Right lobe of liver (tissue), 6 donors: Measurements from ENCODE around the gene ELL. TPM values are rescaled to one million over a fixed set of nuclear protein-coding genes. Genes with fewer than 3 reads are reported as not detected.
A peak's percentile ranks its signal among the peaks of the same experiment; 100 is the strongest.

Source experiments
- ATAC-seq, 4 donors: fragments of 200-7000 bp; cut with Tn5 transposase; one replicate each; pipeline ENCODE4 v1.9.1; 2020; ENCODE audit warnings: mild to moderate bottlenecking in 4 of 4, moderate library complexity in 4 of 4
- DNase-seq, 3 donors: peaks; one replicate each; pipeline ENCODE4 v3.0.0-alpha.2; 2020
- H3K27ac ChIP-seq, 3 donors: fragments of 200-600 bp; one replicate each; pipeline ENCODE4 v1.8.0; 2022
- H3K27me3 ChIP-seq, 2 donors: fragments of 200-600 bp; one replicate each; pipeline ENCODE4 v1.8.0; 2022
- H3K36me3 ChIP-seq, 4 donors: fragments of 200-600 bp; sonication (generic) in 1 of 4; one replicate each; pipeline versions ENCODE4 v1.5.1 to v1.8.0; 2017 to 2022; ENCODE audit warnings: control low read depth in 1 of 4
- H3K4me1 ChIP-seq, 4 donors: fragments of 200-600 bp; sonication (generic) in 1 of 4; one replicate each; pipeline versions ENCODE4 v1.5.1 to v1.8.0; 2017 to 2022; ENCODE audit warnings: control low read depth in 1 of 4
- H3K4me3 ChIP-seq, 3 donors: fragments of 200-600 bp; one replicate each; pipeline ENCODE4 v1.8.0; 2022
- H3K9me3 ChIP-seq, 4 donors: fragments of 200-600 bp; sonication (generic) in 1 of 4; one replicate each; pipeline versions ENCODE4 v1.5.1 to v1.8.0; 2017 to 2022; ENCODE audit warnings: control low read depth in 1 of 4
- POLR2A ChIP-seq: fragments of 450-650 bp; IDR thresholded peaks from one replicate; pipeline ENCODE4 v1.6.1; 2017; ENCODE audit warnings: antibody characterized with exemption, mild to moderate bottlenecking
- WGBS: methylation state at CpG from one replicate; pipeline ENCODE4 v1.1.6; 2018; ENCODE audit warnings: low coverage, low lambda C conversion rate; ENCODE audit not compliant: insufficient coverage; ENCODE audit errors: missing lambda C conversion rate; 5-methylcytosine and 5-hydroxymethylcytosine counted together
- intact Hi-C, 2 donors: fragments of 100-400 bp; cut with DNase I; formaldehyde crosslinking; loops; one replicate each; pipeline versions ENCODE4 v1.11.2 to v1.14.1; 2022
- total RNA-seq, 6 experiments: library from RNA; depleted of rRNA in 2 of 6; stranded (reverse); fragments of >200 nt in 2 of 6; fragmentation: NEBNext Ultra II Directional in 3 of 6; extraction: Animal tissue kit (Norgen Biotek cat#: 25700) in 3 of 6; gene quantifications; one replicate each; pipeline versions ENCODE4 v1.1.0 to v1.2.4, GENCODE V29; 2016 to 2023
- TF ChIP-seq, protein P1 (sequence below), 4 donors: fragments of 200-600 bp in 3 of 4; fragments of 450-650 bp in 1 of 4; IDR thresholded peaks; one replicate each; pipeline versions ENCODE4 v1.5.1 to v1.8.0; 2016 to 2022; ENCODE audit warnings: antibody characterized with exemption in 4 of 4, mild to moderate bottlenecking in 2 of 4
- donor health status: DM: no; HTN: yes; CAD: no.
- donor health status: DM: no; HTN: no; CAD: no.
- donor health status: DM: no; HTN: no; CAD: no.
- donor health status: DM: no; HTN: yes; CAD: no.
- donor health status: DM: no; HTN: yes; CAD: no.

ELL gene
- total RNA-seq, 6 experiments from 2014 or later, result 5.3 to 11.9 (median 8.6) TPM

GRCh38 chr19:18416778-18417249 is 105.1 kb downstream of the ELL start:
- Histone ChIP-seq H3K27ac (peak overlapping the region; percentile 75 to 84 (median 77)), H3K9me3 (no peaks in the 10 kb centered on the region), H3K27me3 (peaks cover 0 to 5% of the 10 kb centered on the region in 2 donors), H3K4me3 (peak overlapping the region in 2 of 3 donors; percentile 4 to 35), H3K36me3 (no peaks in the 10 kb centered on the region), H3K4me1 (peaks cover 0 to 46% (median 16%) of the 10 kb centered on the region in 4 donors)
- DNase-seq, result peak; percentile 82 to 91 (median 89)
- ATAC-seq, result peak; percentile 39 to 58 (median 51)
- WGBS, result 0% methylated on average over 15 of the region's 44 CpGs
- intact Hi-C loops, result loop anchor here in 1 of 2 donors (10.0 kb wide), 1 partner anchor 142 kb away; the partner anchor contains the start of gene IQCN
- TF ChIP-seq, protein P1, sequence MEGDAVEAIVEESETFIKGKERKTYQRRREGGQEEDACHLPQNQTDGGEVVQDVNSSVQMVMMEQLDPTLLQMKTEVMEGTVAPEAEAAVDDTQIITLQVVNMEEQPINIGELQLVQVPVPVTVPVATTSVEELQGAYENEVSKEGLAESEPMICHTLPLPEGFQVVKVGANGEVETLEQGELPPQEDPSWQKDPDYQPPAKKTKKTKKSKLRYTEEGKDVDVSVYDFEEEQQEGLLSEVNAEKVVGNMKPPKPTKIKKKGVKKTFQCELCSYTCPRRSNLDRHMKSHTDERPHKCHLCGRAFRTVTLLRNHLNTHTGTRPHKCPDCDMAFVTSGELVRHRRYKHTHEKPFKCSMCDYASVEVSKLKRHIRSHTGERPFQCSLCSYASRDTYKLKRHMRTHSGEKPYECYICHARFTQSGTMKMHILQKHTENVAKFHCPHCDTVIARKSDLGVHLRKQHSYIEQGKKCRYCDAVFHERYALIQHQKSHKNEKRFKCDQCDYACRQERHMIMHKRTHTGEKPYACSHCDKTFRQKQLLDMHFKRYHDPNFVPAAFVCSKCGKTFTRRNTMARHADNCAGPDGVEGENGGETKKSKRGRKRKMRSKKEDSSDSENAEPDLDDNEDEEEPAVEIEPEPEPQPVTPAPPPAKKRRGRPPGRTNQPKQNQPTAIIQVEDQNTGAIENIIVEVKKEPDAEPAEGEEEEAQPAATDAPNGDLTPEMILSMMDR (IDR thresholded peaks at IDR 0.05), result no peak
- no peak for TF ChIP-seq POLR2A

DNA sequence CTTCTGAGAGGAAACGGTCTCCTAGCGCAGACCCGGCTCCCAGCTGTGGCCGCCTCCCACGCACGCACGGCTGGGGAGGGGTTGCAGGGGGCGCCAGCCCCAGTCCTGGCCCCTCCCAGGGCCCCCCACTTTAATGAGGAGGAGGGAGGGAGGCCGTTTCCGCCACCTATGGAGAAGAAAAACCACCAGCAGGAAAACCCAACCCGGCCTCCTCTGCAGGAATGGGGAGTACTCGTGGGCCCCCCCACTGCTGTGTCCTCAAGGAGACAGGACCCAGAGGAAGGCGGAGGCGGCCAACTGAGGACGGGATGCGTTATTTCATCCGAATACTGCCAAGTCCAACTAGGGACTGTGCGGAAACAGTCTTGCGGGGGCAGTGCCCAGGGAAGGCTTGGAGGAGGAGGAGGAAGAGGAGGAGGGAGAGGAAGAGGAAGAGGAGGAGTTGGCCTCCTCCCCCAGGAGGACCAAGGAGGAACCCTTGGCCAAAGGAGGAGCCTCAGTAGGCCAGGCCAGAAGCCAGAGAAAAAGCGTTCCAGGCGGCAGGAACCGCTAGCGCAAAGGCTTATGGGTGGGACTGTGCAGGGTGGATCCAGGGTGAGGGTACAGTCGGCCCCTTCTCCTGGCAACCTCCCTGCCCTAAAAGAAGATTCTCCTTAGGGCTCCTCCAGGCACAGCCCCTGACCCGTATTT is 106.5 kb downstream of the ELL start:
- Histone ChIP-seq H3K27me3 (peaks cover 0 to 5% of the 10 kb centered on the region in 2 donors), H3K9me3 (no peaks in the 10 kb centered on the region), H3K36me3 (no peaks in the 10 kb centered on the region), H3K4me1 (peaks cover 0 to 41% (median 16%) of the 10 kb centered on the region in 4 donors), H3K27ac (peak overlapping the region; percentile 23 to 84 (median 77)), H3K4me3 (peak overlapping the region in 2 of 3 donors; percentile 4 to 11)
- DNase-seq, result peak; percentile 60 to 75 (median 72)
- TF ChIP-seq, protein P1 (IDR thresholded peaks at IDR 0.05), result no peak
- peak; percentile 17 for TF ChIP-seq POLR2A
- WGBS, result 33% methylated on average over 17 of the region's 25 CpGs
- intact Hi-C loops, result loop anchor here in 1 of 2 donors (10.0 kb wide), 1 partner anchor 141 kb away; the partner anchor contains the start of gene IQCN
- peak; percentile 3 to 24 (median 8) for ATAC-seq

GRCh38 chr19:18414504-18415177 is 107.2 kb downstream of the ELL start:
- Histone ChIP-seq H3K27ac (peak overlapping the region; percentile 23 to 84 (median 77)), H3K4me3 (peak overlapping the region in 2 of 3 donors; percentile 4 to 11), H3K27me3 (peaks cover 0 to 5% of the 10 kb centered on the region in 2 donors), H3K36me3 (no peaks in the 10 kb centered on the region), H3K9me3 (no peaks in the 10 kb centered on the region), H3K4me1 (peaks cover 0 to 40% (median 16%) of the 10 kb centered on the region in 4 donors)
- TF ChIP-seq POLR2A, result no peak
- TF ChIP-seq, protein P1 (IDR thresholded peaks at IDR 0.05), result no peak
- ATAC-seq, result peak; percentile 17 to 45 (median 38)
- WGBS, result 8% methylated on average over 9 of the region's 11 CpGs
- intact Hi-C loops, result loop anchor here (5.0 to 10.0 kb wide), 2 partner anchors 62 to 140 kb away; partner anchors contain the start of gene IQCN (in 1 of the 2)
- peak; percentile 54 to 86 (median 68) for DNase-seq

DNA sequence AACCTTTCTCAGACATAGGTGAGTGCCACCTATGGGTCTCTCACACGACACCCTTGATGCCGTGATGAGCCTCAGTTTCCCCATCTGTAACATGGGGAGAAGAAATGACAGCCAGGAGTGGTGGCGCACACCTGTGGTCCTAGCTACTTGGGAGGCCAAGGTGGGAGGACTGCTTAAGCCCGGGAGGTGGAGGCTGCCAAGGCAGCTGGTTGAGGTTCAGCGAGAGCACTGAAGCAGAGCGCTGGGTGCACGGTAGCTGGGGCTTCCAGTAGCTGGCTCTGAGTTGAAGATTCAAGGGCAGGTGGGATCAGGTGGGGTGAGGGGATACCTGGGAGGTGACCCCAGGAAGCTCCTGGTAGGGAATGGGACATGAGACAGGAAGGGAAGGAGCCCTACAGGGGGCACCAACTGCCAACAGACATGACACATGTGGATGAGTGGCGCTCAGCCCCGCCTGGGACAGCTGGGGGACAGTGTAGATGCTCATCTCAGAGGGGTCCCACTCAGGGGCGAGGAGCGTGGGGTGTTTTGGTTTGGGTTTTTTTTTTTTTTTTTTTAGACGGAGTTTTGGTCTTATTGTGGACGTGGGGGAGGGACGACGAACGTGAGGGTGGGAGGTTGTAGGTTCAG is 109.1 kb downstream of the ELL start:
- no peak for ATAC-seq

More for the DNA sequence above, 109.1 kb downstream of the ELL start:
- Histone ChIP-seq H3K27ac (no peak overlapping the region), H3K4me3 (no peak overlapping the region), H3K4me1 (peaks cover 0 to 31% (median 10%) of the 10 kb centered on the region in 4 donors), H3K27me3 (peaks cover 0 to 5% of the 10 kb centered on the region in 2 donors), H3K9me3 (no peaks in the 10 kb centered on the region), H3K36me3 (no peaks in the 10 kb centered on the region)
- intact Hi-C loops, result loop anchor here (5.0 to 10.0 kb wide), 2 partner anchors 60 to 138 kb away; partner anchors contain the start of gene IQCN (in 1 of the 2)
- TF ChIP-seq, protein P1 (IDR thresholded peaks at IDR 0.05), result no peak
- no peak for TF ChIP-seq POLR2A
- DNase-seq, result peak in 1 of 3 donors; percentile 25
- 84% methylated on average over 7 of the region's 16 CpGs for WGBS
